Posterior cingulate gyrus (tissue), 11 donors: ENCODE measurements around the gene ADAMTS7.
"Not testable (repeated sequence)": the region's sequence is repeated elsewhere in the genome, so short reads cannot be mapped to it uniquely, and the experiment has no call there.

Experiments
- DNase-seq, 10 donors: peaks; one replicate each; pipeline versions ENCODE4 v3.0.0 to v3.0.0-alpha.2; 2020 to 2021; ENCODE audit warnings: mixed read lengths in 3 of 10
- intact Hi-C: fragments of 100-400 bp; cut with DNase I; formaldehyde crosslinking; loops from one replicate; pipeline ENCODE4 v1.15.1; 2023

ADAMTS7 gene

DNA sequence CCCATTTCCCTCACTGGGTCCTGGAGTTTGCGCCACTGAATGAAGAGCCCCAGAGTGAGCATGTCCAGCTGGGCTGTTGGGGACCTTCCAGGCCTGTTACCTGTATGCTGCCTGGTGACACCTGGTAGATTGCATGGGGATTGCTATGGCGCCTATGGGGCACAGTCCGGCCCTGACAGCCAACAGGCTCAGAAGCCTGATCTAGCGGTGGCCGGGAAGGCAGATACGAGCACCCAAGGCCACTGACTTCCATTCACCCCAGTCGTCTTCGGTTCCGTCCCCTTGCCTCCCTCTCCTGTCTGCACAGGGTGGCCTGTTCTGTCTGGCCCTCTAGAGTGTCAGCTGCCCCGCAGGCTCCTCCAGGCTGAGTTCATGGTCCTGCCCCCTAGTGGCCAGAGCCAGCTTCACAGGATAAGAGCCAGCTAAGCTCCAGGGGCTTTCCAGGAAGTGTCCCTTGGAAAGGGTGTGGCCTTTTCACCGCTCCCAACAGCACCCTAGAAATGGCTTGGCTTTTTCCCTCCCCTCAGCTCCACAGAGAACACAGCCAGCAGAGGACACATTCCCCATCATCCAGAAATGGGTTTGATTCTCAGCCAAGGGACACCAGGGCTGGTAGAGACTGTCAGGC, 73.2 kb downstream of the ADAMTS7 start:
- DNase-seq: peak in 2 of 10 donors; percentile 68 to 89
- intact Hi-C loops: not testable (repeated sequence)

DNA sequence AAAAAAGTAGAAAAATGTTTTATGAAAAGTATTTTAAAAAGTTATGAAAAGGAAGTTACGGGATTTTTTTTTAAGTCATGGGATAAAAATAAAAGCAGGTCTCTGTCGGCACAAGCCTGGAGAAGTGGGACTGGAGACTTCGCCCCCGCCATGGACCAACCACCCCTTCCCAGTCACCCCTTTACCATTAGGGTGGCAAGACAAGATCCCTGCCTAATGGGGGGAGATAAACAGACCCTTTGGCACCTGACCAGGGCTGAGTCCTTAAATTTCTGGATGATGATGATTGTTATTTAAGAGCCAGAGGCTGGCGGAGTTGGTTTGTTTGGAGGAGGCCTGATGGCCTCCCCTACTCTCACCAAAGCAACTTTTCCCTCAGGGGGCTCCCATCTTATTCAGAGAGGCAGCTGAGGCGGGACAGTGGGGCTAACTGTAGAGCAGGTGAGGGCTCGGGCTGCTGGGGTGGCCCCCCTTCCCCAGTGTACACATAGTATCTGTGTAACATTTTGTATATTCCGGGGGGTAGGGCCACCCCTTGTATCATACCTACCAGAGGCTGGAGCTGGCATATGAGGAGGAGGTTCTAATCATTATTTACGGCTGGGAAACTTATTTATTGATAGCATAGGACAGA, 74.0 kb downstream of the ADAMTS7 start:
- intact Hi-C loops: no loop called here
- no peak for DNase-seq

DNA sequence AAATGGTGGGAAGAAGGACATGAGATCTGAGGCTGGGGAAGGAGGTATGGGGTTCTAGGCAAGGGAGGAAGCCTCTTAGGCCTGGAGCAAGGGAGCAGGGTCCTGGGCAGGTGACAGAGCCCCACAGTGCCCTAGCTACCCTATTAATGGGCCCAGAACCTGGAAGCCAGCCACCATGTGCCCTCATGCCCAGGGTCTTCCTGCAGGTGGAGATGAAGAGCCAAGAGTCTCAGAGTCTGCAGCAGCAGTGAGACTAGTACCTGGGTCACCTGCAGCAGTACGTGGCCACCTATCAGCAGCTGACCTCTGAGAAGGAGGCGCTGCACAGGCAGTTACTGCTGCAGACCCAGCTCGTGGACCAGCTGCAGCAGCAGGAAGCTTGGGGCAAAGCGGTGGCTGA, 75.0 kb downstream of the ADAMTS7 start:
- intact Hi-C loops, DNase-seq: not testable (repeated sequence)

DNA sequence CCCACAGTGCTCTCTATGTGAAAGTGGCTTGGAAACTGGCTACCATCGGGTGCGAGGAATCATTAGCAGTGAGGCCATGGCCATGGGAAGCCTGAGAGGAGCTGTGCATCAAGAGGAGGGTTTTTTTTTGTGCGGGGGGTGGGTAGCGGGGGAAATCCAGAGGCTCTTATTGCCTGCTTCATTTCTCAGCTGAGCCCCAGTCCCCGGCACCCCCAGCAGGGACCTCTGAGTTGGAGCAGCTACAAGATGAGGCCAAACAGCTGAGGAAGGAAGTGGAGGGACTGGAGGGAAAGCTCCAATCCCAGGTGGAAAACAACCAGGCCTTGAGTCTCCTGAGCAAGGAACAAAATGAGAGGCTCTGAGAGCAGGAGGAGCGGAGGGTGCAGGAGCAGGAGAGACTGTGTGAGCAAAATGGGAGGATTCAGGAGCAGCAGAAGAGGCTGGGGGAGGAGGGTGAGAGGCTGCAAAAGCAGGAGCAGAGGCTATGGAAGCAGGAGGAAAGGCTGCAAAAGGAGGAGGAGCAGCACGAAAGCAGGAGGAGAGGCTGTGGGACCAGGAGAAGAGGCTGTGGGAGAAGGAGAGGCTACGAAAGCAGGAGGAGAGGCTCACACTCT, 76.7 kb downstream of the ADAMTS7 start:
- no peak for DNase-seq
- intact Hi-C loops: no loop called here

DNA sequence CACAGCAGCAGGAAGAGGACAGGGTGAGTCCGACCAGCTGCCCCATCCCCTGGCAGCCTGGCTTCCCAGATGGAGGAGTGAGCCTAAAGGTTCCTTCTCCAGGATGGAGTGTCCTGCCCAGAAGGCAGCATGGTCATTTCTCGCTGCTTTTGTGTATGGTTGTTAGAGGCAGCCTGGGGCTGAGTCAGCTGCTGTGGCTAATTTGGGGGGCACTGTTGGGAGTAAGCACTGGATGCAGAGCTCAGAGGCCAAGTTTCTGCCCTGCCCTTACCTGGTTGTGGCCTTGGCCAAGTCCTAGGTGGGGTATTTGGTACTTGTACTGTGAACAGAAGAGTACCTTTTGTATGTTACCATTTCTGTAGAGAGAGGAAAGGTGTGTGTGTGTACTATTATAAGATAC, 78.6 kb downstream of the ADAMTS7 start:
- DNase-seq: no peak
- intact Hi-C loops: no loop called here

DNA sequence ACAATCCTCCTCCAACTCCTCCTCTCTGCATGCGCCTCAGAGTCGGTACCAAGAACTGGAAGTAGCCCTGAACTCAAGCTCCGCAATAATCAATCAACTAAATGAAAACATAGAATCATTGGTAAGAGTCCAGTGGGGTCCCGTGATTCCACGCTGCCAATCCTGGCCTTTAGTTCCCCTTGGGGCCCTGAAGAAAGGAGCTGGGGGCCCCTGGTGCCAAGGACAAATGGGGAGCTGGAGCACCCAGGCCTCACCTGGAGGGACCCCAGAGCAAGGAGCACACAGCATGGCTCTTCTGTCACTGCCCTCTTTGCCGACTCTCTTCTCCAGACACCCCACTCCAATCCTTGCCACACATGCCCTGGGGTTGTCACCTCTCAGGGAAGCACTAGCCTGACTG, 80.3 kb downstream of the ADAMTS7 start:
- DNase-seq: no peak
- intact Hi-C loops: no loop called here

DNA sequence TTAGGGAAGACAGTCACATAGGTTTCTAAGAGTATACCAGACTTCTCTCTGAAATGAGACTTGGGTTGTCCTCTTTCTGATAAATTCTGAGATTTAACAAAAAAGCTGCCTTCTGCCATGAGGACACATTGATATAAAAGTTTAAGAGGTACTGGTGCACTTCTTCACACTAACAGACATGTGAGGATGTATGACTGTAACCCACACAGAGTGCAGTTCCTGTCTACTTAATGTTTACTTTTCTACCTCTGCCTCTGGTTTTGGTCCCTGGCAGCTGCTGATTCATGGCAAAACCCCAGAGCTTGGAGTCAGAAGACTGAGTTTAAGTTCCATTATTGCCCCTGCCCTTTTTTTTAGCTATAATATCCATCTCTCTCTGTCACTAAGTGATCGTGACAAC, 82.8 kb downstream of the ADAMTS7 start:
- intact Hi-C loops, DNase-seq: not testable (repeated sequence)

- intact Hi-C loops: no loop called here
- DNase-seq: no peak
Measured at GRCh38 chr15:78727561-78727960, 83.7 kb downstream of the ADAMTS7 start.

- intact Hi-C loops: no loop called here
- DNase-seq: no peak
Measured at GRCh38 chr15:78726870-78727551, 84.3 kb downstream of the ADAMTS7 start.

DNA sequence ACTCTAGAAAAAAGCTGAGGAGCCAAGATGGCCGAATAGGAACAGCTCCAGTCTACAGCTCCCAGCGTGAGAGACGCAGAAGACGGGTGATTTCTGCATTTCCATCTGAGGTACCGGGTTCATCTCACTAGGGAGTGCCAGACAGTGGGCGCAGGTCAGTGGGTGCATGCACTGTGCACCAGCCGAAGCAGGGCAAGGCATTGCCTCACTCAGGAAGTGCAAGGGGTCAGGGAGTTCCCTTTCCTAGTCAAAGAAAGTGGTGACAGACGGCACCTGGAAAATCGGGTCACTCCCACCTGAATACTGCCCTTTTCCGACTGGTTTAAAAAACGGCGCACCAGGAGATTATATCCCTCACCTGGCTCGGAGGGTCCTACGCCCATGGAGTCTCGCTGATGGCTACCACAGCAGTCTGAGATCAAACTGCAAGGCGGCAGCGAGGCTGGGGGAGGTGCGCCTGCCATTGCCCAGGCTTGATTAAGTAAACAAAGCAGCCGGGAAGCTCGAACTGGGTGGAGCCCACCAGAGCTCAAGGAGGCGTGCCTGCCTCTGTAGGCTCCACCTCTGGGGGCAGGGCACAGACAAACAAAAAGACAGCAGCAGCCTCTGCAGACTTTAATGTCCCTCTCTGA, 91.3 kb downstream of the ADAMTS7 start:
- DNase-seq, intact Hi-C loops: not testable (repeated sequence)

- DNase-seq: no peak
Measured at GRCh38 chr15:78718837-78719236, 92.4 kb downstream of the ADAMTS7 start.

GRCh38 chr15:78717956-78718656, 93.2 kb downstream of the ADAMTS7 start:
- intact Hi-C loops: no loop called here

More at GRCh38 chr15:78718837-78719236, 92.4 kb downstream of the ADAMTS7 start:
- intact Hi-C loops: no loop called here

GRCh38 chr15:78716651-78717050, 94.6 kb downstream of the ADAMTS7 start:
- intact Hi-C loops: no loop called here
- no peak for DNase-seq

More at GRCh38 chr15:78717956-78718656, 93.2 kb downstream of the ADAMTS7 start:
- no peak for DNase-seq

- no peak for DNase-seq
- intact Hi-C loops: no loop called here
Measured at GRCh38 chr15:78715930-78716329, 95.3 kb downstream of the ADAMTS7 start.

DNA sequence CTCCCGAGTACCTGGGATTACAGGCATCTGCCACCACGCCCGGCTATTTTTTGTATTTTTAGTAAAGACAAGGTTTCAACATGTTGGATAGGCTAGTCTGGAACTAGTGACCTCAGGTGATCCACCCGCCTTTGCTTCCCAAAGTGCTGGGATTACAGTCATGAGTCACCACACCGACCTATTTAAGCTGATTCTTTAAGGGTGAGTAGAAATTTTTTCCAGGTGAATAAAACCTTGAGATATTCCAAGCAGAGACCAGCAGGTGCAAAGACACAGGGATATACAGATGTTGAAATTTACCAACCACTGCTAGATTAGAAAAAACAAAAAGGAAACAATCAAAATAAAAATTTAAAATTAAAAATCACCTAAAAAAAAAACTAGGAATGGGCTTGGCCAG, 95.8 kb downstream of the ADAMTS7 start:
- no peak for DNase-seq
- intact Hi-C loops: no loop called here

GRCh38 chr15:78714890-78715289, 96.4 kb downstream of the ADAMTS7 start:
- no peak for DNase-seq
- intact Hi-C loops: no loop called here

DNA sequence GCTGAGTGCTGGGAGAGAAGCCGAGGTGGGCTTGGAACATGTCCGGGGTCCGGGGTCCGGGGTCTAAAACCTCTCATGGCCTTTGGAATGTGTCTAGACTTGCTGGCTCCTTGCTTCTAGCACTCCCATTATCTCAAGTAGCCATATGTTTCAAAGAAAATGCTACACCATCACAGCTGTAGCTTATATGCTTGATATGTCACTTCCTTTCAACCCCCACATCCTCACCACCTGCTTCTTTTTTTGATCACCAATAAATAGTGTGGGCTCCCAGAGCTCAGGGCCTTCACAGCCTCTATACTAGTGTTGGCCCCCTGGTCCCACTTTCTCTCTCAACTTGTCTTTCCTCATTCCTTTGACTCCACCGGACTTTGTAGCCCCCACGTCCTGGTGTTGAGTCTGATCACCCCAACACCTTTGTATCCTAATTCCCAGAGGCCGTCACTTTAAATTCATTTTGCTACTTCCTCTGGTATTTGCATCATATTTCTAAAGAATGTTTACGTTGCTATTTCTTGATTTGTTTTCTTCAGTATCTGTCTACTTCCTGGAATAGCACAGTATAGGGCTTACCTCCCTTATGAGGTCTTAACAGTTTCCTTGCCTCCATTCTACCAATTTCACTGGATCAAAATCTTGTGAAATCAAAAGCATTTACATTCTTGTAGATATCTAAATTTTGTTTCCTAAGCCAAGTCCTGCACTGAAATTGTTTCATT, 98.3 kb downstream of the ADAMTS7 start:
- intact Hi-C loops: no loop called here
- peak in 1 of 10 donors; percentile 24 for DNase-seq

- intact Hi-C loops: no loop called here
- DNase-seq: no peak
Measured at GRCh38 chr15:78711638-78712037, 99.6 kb downstream of the ADAMTS7 start.

DNA sequence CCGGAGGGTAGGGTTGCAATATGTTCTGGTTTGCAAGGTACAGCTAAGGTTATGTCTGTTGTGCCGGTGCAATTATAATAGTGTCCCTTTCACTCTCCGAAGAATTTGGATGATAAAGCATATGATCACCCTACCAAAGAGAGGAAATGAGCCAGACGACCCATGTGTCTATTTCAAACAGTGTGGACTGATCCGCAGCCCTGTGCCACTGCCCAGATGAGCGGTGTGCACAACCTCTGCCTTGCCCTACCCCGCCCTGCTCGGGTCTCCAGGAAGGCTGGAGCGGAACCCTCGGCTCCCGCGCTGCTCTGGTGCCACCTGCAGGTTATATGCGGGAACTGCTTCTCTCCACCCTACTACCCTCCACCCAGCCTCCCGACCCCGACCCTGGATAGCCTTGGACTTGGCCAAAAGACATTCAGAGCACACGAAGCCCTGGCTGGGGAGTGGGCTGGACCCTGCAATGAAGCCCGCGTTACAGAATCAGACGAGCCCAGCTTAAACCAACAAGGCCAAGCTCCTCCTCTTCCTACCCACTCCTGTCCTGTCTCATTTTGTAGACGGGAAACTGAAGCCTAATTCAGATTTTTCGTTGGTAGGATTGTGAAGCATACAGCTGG, 101.9 kb downstream of the ADAMTS7 start:
- peak; percentile 28 to 95 (median 72) for DNase-seq
- intact Hi-C loops: loop anchor here (1.0 to 2.0 kb wide), 2 partner anchors 71 to 91 kb away; no protein-coding TSS in a partner anchor
